ENCODE data around the gene SMYD4. TPM values are rescaled to one million over a fixed set of nuclear protein-coding genes. Genes with fewer than 3 reads are reported as not detected.
"Not testable (repeated sequence)": the region's sequence is repeated elsewhere in the genome, so short reads cannot be mapped to it uniquely, and the experiment has no call there.

Gene SMYD4
- total and polyA plus RNA-seq, 9 donors, result 6.0 to 8.3 (median 6.9) TPM

- no peaks in the 10 kb centered on the region for H3K9me3 ChIP-seq (replicated peaks; ENCODE audit: control insufficient read depth, low read depth, low read length)
- DNase-seq, result no peak
- 84% methylated on average over 12 of the region's 12 CpGs for WGBS (ENCODE audit: insufficient coverage)
Observed at GRCh38 chr17:1745513-1746020, 84.1 kb downstream of the SMYD4 start.

GRCh38 chr17:1744551-1745512 lies 84.9 kb downstream of the SMYD4 start:
- H3K27me3 ChIP-seq (ENCODE audit: control insufficient read depth, insufficient read depth, low read length), result no peaks in the 10 kb centered on the region
- no peak overlapping the region for H3K4me3 ChIP-seq (ENCODE audit: low read length)
- peaks cover 7% of the 10 kb centered on the region for H3K4me1 ChIP-seq (ENCODE audit: control insufficient read depth, insufficient read depth, low read length)
- no peaks in the 10 kb centered on the region for H3K36me3 ChIP-seq (ENCODE audit: control insufficient read depth, insufficient read depth, low read length)
- WGBS (ENCODE audit: insufficient coverage), result 62% methylated on average over 14 of the region's 29 CpGs
- no peaks in the 10 kb centered on the region for H3K9me3 ChIP-seq (replicated peaks; ENCODE audit: control insufficient read depth, low read depth, low read length)
- no peak overlapping the region for H3K27ac ChIP-seq (ENCODE audit: low read length)
- no peak for DNase-seq

More at GRCh38 chr17:1745513-1746020, 84.1 kb downstream of the SMYD4 start:
- Histone ChIP-seq H3K27ac (ENCODE audit: low read length) (no peak overlapping the region), H3K36me3 (ENCODE audit: control insufficient read depth, insufficient read depth, low read length) (no peaks in the 10 kb centered on the region), H3K27me3 (ENCODE audit: control insufficient read depth, insufficient read depth, low read length) (no peaks in the 10 kb centered on the region), H3K4me3 (ENCODE audit: low read length) (no peak overlapping the region), H3K4me1 (ENCODE audit: control insufficient read depth, insufficient read depth, low read length) (peaks cover 7% of the 10 kb centered on the region)

DNA sequence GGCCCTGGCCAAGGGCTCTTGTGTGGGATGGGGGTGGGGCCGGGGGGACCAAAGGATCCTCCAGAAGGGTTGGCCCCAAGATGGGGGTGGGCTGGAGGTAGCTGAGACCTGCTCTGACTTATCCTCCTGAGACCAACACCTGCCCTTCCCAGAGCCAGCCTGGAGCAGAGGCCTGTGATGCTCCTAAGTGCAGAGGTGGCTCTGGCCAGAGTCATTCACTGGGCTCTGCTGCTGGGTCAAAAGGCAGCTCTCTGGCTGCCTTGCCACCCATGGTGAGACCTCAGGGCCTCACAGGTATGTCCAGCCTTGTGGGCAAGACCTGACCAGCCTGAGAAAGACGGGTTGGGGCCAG lies 86.6 kb downstream of the SMYD4 start:
- Histone ChIP-seq H3K36me3 (ENCODE audit: control insufficient read depth, insufficient read depth, low read length) (peaks cover 4% of the 10 kb centered on the region), H3K4me3 (ENCODE audit: low read length) (no peak overlapping the region), H3K27ac (ENCODE audit: low read length) (no peak overlapping the region), H3K9me3 (replicated peaks; ENCODE audit: control insufficient read depth, low read depth, low read length) (no peaks in the 10 kb centered on the region), H3K4me1 (ENCODE audit: control insufficient read depth, insufficient read depth, low read length) (peaks cover 7% of the 10 kb centered on the region), H3K27me3 (ENCODE audit: control insufficient read depth, insufficient read depth, low read length) (no peaks in the 10 kb centered on the region)
- no peak for DNase-seq
- WGBS (ENCODE audit: insufficient coverage), result 80% methylated on average over 1 of the region's 2 CpGs

GRCh38 chr17:1742371-1743087 lies 87.2 kb downstream of the SMYD4 start, which contains the start of gene SERPINF2:
TSS of gene SERPINF2 (plus strand) at chr17:1742871. CDS start at chr17:1744996, 2,125 bp downstream.
- peaks cover 9% of the 10 kb centered on the region for H3K36me3 ChIP-seq (ENCODE audit: control insufficient read depth, insufficient read depth, low read length)
- H3K4me3 ChIP-seq (ENCODE audit: low read length), result no peak within 1 kb of the TSS
- 57% methylated on average over 4 of the region's 10 CpGs for WGBS (ENCODE audit: insufficient coverage)
- no peaks in the 10 kb centered on the region for H3K27me3 ChIP-seq (ENCODE audit: control insufficient read depth, insufficient read depth, low read length)
- H3K4me1 ChIP-seq (ENCODE audit: control insufficient read depth, insufficient read depth, low read length), result peaks cover 7% of the 10 kb centered on the region
- DNase-seq, result no peak
- no peaks in the 10 kb centered on the region for H3K9me3 ChIP-seq (replicated peaks; ENCODE audit: control insufficient read depth, low read depth, low read length)
- H3K27ac ChIP-seq (ENCODE audit: low read length), result no peak within 1 kb of the TSS

- DNase-seq; H3K9me3 ChIP-seq (replicated peaks; ENCODE audit: control insufficient read depth, low read depth, low read length); H3K4me3 ChIP-seq (ENCODE audit: low read length); H3K27ac ChIP-seq (ENCODE audit: low read length); H3K4me1 ChIP-seq (ENCODE audit: control insufficient read depth, insufficient read depth, low read length); H3K27me3 ChIP-seq (ENCODE audit: control insufficient read depth, insufficient read depth, low read length): not testable (repeated sequence)
- 100% methylated on average over 1 of the region's 7 CpGs for WGBS (ENCODE audit: insufficient coverage)
- H3K36me3 ChIP-seq (ENCODE audit: control insufficient read depth, insufficient read depth, low read length), result peaks cover 12% of the 10 kb centered on the region
Observed at GRCh38 chr17:1741899-1742298, 87.8 kb downstream of the SMYD4 start.

DNA sequence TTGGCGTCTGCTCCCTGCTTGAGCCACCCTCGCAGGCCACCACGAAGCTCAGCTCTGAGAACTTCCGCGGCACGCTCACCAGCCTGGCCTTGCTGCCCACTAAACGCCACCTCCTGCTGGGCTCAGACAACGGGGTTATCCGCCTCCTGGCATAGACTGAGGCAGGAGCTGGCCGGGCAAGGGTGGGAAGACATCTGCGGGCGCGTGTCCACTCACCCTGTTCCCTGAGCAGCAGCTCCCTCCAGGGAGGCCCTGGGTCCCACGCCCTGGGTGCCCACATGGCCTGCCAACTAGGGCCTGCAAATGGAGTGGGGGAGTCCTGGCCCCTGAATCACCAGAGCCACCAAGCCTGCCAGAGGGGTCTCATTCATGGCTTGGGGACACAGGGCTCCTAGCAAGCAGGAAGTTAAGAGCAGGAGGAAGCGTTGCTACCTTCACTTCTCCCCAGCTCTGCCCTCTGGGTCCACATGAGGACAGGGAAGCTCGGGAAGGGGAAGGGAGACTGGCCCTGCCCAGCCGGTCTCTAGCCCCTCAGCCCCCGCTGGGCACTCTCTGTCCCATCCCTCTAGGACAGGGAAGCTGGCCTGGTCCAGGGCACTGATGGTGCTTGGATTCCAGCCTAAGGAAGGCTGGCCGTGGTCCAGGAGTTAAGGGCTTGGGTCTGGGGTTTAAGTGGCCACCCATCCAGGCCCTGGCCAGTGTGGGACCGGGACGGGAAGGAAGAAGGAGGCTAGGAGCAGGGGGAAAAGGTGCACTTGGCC lies 92.0 kb downstream of the SMYD4 start:
- H3K36me3 ChIP-seq (ENCODE audit: control insufficient read depth, insufficient read depth, low read length), result peaks cover 44% of the 10 kb centered on the region
- DNase-seq, result no peak
- H3K4me3 ChIP-seq (ENCODE audit: low read length), result no peak overlapping the region
- no peaks in the 10 kb centered on the region for H3K27me3 ChIP-seq (ENCODE audit: control insufficient read depth, insufficient read depth, low read length)
- no peaks in the 10 kb centered on the region for H3K9me3 ChIP-seq (replicated peaks; ENCODE audit: control insufficient read depth, low read depth, low read length)
- H3K4me1 ChIP-seq (ENCODE audit: control insufficient read depth, insufficient read depth, low read length), result peaks cover 24% of the 10 kb centered on the region
- no peak overlapping the region for H3K27ac ChIP-seq (ENCODE audit: low read length)
- 91% methylated on average over 10 of the region's 21 CpGs for WGBS (ENCODE audit: insufficient coverage)

- peaks cover 46% of the 10 kb centered on the region for H3K36me3 ChIP-seq (ENCODE audit: control insufficient read depth, insufficient read depth, low read length)
- H3K4me1 ChIP-seq (ENCODE audit: control insufficient read depth, insufficient read depth, low read length), result peaks cover 31% of the 10 kb centered on the region
- WGBS (ENCODE audit: insufficient coverage), result 64% methylated on average over 20 of the region's 25 CpGs
- peak overlapping the region; percentile 55 for H3K27ac ChIP-seq (ENCODE audit: low read length)
- DNase-seq, result peak; percentile 62
- no peaks in the 10 kb centered on the region for H3K27me3 ChIP-seq (ENCODE audit: control insufficient read depth, insufficient read depth, low read length)
- H3K4me3 ChIP-seq (ENCODE audit: low read length), result no peak overlapping the region
- H3K9me3 ChIP-seq (replicated peaks; ENCODE audit: control insufficient read depth, low read depth, low read length), result no peaks in the 10 kb centered on the region
Observed at GRCh38 chr17:1736348-1737281, 93.1 kb downstream of the SMYD4 start.

DNA sequence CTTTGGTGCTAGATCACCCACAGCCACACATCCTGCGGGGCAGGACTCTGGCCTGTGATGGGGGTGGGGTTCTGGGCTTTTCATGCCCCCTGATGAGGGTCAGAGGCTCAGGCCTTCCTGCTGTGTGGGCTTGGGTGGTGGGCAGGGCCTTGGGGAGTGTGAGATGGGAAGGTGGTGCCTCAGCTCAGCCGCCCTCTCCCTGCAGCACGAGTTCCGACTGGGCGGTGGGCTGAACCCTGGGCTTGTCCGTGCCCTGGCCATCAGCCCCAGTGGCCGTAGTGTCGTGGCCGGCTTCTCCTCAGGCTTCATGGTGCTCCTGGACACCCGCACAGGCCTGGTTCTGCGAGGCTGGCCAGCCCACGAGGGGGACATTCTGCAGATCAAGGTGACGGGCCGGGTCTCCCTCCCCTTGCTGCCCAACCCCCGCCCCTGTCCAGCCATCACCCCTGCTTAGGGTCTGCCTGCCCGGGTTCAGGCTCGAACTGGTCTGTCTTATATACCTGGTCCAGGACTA lies 93.8 kb downstream of the SMYD4 start:
- no peaks in the 10 kb centered on the region for H3K27me3 ChIP-seq (ENCODE audit: control insufficient read depth, insufficient read depth, low read length)
- peaks cover 36% of the 10 kb centered on the region for H3K4me1 ChIP-seq (ENCODE audit: control insufficient read depth, insufficient read depth, low read length)
- H3K9me3 ChIP-seq (replicated peaks; ENCODE audit: control insufficient read depth, low read depth, low read length), result no peaks in the 10 kb centered on the region
- H3K36me3 ChIP-seq (ENCODE audit: control insufficient read depth, insufficient read depth, low read length), result peaks cover 49% of the 10 kb centered on the region
- WGBS (ENCODE audit: insufficient coverage), result 93% methylated on average over 12 of the region's 17 CpGs
- no peak overlapping the region for H3K27ac ChIP-seq (ENCODE audit: low read length)
- no peak for DNase-seq
- H3K4me3 ChIP-seq (ENCODE audit: low read length), result no peak overlapping the region

- no peaks in the 10 kb centered on the region for H3K9me3 ChIP-seq (replicated peaks; ENCODE audit: control insufficient read depth, low read depth, low read length)
- WGBS (ENCODE audit: insufficient coverage), result 100% methylated on average over 9 of the region's 10 CpGs
- no peak overlapping the region for H3K4me3 ChIP-seq (ENCODE audit: low read length)
- peaks cover 51% of the 10 kb centered on the region for H3K36me3 ChIP-seq (ENCODE audit: control insufficient read depth, insufficient read depth, low read length)
- H3K27me3 ChIP-seq (ENCODE audit: control insufficient read depth, insufficient read depth, low read length), result no peaks in the 10 kb centered on the region
- no peak overlapping the region for H3K27ac ChIP-seq (ENCODE audit: low read length)
- H3K4me1 ChIP-seq (ENCODE audit: control insufficient read depth, insufficient read depth, low read length), result peaks cover 41% of the 10 kb centered on the region
- DNase-seq, result no peak
Observed at GRCh38 chr17:1735418-1735817, 94.3 kb downstream of the SMYD4 start.
